GM18502 (cell line): ENCODE data around the gene ACTN4.

Experiments used
- ATAC-seq: cut with Tn5 transposase; IDR thresholded peaks from one replicate; pipeline ENCODE4 v1.9.1; 2021; ENCODE audit warnings: mild to moderate bottlenecking; ENCODE audit not compliant: unreplicated experiment, poor library complexity

ACTN4 gene

DNA sequence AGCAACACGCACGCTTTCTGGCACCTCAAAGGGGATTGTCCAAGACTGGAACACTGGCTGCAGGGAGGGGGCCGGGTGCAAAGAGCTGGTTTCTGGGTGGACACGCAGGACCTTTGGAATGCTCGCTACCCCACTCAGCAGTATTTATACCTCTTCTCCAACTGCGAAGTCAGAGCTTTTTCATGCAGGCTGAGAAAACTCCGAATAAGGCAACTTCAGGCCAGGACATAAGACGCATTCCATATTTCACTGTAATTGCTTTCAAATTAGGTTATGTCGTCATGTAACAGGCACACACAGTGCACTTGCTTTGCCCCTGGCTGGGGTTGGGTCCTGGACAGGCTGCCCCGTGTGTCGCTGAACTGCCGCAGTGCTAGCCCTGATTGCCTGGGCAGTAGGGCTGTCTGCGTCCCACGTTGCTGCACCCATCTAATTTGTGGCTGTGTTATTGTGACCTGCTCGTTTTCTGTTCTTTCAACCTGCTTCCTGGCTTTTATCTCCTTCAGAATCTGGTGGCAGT, 44.5 kb downstream of the ACTN4 start:
- no peak for ATAC-seq

- ATAC-seq: no peak
Observed at GRCh38 chr19:38692458-38693379, 45.3 kb downstream of the ACTN4 start.

DNA sequence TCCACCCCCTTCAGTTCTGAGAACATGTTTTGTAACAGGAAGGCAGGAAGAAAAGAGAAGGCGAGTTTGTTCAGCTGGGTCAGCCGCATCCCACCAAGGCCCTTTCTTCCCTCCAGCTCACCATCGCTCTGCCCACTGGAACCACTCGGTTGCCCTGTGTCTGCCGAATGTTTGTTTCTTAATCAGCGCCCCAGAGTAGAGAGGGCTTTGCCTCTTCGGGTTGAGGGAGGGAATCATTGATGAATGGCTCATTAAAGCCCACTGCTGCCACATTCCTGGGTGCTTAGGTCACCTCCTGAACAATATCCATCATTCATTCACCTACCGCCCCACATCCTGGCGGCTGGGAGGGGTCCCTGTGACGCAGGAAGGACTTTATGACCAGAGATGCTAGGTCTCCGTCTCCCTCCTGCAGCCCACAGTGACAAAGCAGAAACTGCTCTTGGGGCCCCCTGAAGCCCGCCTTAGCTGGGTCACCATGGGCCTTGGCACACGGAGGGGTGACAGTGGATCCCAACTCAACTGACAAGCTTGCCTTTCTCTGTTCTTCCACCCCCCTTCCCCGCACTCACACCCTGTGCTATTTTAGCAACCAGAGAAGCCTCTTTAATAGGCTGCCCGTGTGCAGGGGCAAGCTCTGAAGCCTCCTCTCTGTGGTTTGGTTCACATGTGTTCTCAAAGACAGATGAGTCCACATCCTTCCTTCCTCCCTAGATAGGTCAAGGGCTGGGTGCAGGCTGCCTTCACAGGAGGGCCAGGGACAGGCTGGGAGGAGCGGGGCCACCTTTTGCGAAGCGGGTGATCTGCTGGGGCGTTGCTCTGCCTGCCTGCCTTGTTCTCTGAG, 46.2 kb downstream of the ACTN4 start:
- no peak for ATAC-seq

- ATAC-seq: no peak
Observed at GRCh38 chr19:38695317-38695683, 47.9 kb downstream of the ACTN4 start.

DNA sequence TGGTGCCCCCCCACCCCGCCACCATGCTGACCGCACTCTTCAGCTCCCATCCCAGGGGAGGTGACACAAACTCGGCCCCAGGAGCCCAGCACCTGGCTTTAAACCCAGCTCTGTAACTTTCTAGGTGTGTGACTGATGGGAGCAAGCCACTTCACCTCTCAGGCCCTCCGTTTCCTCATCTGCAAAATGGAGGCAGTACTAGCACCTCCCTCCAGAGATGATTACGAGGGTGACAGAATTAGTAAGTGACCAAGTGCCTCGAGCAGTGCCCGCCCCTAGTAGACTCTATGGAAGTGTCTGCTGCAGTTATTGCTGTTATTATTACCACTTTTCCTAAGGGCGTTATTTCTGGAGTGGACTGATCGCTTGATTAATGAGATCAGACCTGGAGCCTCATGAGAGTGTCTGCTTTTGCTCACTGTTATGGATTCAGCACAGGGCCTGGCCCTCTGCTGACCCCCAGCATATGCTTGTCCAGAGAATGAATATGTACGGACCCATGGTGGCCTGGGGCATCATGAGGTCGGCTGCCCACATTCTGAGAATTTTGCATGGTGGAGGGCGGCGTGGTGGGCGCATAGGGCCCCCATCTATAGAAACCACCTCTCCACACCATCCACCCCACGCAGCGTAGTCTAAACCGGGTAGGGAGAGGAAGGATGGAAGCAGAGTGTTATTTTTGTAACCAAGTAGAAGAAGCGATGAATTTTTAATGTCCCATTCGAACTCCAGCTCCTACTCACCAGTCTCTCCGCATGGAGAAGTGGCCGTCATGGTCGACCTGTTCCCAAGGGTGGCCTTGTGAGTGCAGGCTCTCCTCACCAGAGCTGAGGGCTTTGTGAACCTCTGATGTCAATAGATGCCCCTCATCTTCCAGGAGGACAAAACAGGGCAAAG, 48.6 kb downstream of the ACTN4 start:
- ATAC-seq: no peak

DNA sequence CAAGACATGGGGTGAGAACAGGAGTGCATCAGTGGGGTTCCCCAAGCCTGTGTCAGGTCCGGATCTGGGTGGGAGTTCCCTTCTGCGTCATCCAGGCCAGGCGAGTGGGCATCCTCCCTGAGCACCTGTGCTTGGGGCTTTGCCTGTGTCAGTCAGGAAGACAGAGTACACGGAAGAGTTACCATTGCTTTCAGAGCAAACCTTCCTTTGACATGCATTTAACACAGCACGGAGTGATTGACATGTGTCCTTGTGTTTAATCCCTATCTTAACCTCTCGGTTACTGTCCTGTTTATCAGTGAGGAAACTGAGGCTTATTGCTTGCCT, 49.2 kb downstream of the ACTN4 start:
- ATAC-seq: no peak

DNA sequence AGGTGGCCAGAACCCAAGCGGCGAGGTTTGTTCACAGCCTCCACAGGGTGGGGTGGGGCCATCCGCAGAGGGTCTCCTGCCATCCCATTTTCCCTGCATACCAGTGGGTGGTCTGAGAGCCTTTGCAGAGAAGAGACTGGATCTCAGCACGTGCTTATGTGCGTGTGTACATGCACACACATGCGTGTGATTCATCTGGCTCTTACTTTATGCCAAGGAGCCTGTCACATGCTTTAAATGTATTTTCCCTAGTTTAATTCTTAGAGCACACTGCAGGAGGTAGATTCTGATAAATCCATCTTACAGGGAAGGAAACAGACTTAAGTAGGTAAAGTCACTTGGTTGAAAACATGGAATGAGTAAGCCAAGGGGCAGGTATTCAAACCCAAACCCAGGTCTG, 49.7 kb downstream of the ACTN4 start:
- ATAC-seq: no peak

- ATAC-seq: no peak
Observed at GRCh38 chr19:38697641-38698071, 50.2 kb downstream of the ACTN4 start.

DNA sequence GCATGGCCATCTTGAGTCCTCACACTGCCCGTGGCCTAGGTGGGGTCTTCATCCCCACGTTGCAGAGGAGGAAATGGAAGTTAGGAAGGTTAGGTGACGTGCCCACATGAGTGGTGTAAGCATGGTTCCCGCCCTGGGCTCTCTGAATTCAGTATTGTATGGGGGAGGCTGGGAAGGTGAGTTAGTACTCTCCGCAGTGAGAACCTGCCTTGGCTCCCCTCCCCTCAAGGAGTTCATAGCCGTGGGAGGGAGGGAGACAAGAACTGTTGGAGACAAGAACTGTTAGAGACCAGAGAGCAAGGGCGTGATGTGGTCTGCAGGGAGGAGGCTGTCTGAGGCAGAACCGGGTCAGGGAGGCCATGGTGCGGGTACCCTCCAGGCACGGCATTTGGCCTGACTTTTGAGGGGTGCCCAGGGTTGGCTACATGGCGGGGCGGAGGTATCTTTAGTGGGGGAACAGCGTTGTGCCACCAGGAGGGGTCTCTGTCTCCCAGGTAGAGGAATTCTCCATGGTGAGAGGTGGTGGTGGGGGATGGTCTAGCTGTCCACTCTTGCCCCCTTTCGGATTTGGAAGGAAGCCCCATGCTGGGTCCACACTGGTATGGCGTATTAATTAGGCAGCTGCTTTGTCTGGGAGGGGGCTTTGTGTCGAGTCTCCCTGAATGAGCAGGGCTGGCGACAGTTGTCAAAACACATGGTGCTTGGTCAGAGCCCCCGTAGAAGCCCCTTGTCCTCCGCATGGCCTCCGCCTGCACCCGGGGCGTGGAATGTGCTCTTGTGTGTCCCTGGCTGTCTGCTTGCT, 51.0 kb downstream of the ACTN4 start:
- no peak for ATAC-seq

DNA sequence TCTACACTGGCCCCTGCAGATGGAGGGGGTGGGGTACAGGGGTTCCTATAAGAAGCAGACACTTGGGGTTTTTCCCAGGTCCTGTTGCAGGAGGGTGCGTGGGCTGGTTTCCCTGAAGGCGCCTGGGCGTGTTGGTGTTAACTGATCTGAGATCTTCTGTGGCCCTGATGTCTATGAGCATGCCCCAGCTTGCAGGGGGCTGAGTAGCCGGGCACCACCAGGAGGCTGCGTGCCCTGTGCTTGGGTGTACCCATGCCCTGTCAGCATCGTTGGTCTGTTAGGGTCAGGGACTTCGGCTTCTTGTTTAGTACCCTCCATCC, 51.5 kb downstream of the ACTN4 start:
- ATAC-seq: no peak

DNA sequence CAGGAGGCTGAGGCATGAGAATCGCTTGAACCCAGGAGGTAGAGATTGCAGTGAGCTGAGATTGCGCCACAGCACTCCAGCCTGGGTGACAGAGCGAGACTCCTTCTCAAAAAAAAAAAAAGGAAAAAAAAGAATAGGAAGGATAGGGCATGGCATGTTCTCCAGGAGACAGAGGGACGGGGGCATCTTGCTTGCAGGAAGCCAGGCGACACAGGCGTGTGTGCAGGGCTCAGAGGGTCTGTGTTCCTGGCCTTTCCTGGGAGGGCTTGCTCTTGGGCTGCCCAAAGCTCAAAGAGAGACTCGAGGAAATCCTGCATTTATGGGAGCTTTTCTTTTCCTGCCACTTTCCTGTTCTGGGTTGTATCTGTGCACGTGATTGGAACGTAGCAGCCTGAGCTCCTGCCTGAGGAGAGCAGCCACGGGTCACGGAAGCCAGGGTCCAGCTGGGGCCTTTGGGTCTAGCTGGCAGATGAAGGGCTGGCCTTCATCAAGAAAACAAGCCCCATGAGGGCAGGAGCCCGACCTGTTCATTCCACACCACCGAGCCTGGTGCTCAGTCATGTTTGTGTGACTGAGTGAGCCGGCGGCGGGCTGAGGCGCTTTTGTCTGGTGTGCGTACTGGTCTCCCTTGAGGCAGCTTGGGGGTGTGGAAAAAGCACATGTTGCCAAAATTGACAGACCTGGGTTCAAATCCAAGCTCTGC, 52.3 kb downstream of the ACTN4 start:
- ATAC-seq: no peak

GRCh38 chr19:38700350-38700901, 53.0 kb downstream of the ACTN4 start:
- ATAC-seq: no peak

GRCh38 chr19:38700902-38701454, 53.5 kb downstream of the ACTN4 start:
- no peak for ATAC-seq

GRCh38 chr19:38701455-38702063, 54.1 kb downstream of the ACTN4 start:
- ATAC-seq: no peak

- no peak for ATAC-seq
Observed at GRCh38 chr19:38702278-38702677, 54.8 kb downstream of the ACTN4 start.

GRCh38 chr19:38703509-38703908, 56.1 kb downstream of the ACTN4 start:
- no peak for ATAC-seq

GRCh38 chr19:38704488-38705026, 57.1 kb downstream of the ACTN4 start:
- ATAC-seq: no peak
